Ishikawa (cell line): ENCODE measurements around the gene NTF3.

ENCODE experiments used
- CEBPB ChIP-seq: IDR thresholded peaks from 2 replicates; pipeline ENCODE4 v1.6.1; 2012
- CREB1 ChIP-seq: IDR thresholded peaks from 2 replicates; pipeline ENCODE4 v1.6.1; 2012; ENCODE audit warnings: low read depth
- EGR1 ChIP-seq: IDR thresholded peaks from 2 replicates; pipeline ENCODE4 v1.6.1; 2012
- EP300 ChIP-seq: IDR thresholded peaks from 2 replicates; pipeline ENCODE4 v1.6.1; 2012; ENCODE audit warnings: borderline replicate concordance
- FOXM1 ChIP-seq: IDR thresholded peaks from 2 replicates; pipeline ENCODE4 v1.6.1; 2012; ENCODE audit warnings: low read depth, borderline replicate concordance
- MAX ChIP-seq: IDR thresholded peaks from 2 replicates; pipeline ENCODE4 v1.6.1; 2012
- NFIC ChIP-seq: IDR thresholded peaks from 2 replicates; pipeline ENCODE4 v1.6.1; 2012
- RAD21 ChIP-seq: IDR thresholded peaks from 2 replicates; pipeline ENCODE4 v1.6.1; 2012; ENCODE audit warnings: low read depth
- REST ChIP-seq: IDR thresholded peaks from 2 replicates; pipeline ENCODE4 v1.6.1; 2012; ENCODE audit warnings: low read depth, mild to moderate bottlenecking
- TAF1 ChIP-seq: IDR thresholded peaks from 2 replicates; pipeline ENCODE4 v1.6.1; 2012; ENCODE audit warnings: low read depth, mild to moderate bottlenecking
- TCF12 ChIP-seq: IDR thresholded peaks from 2 replicates; pipeline ENCODE4 v1.6.1; 2012; ENCODE audit warnings: low read depth
- TEAD4 ChIP-seq: IDR thresholded peaks from 2 replicates; pipeline ENCODE4 v1.6.1; 2012
- YY1 ChIP-seq: IDR thresholded peaks from 2 replicates; pipeline ENCODE4 v1.6.1; 2012; ENCODE audit warnings: low read depth
- ZBTB7A ChIP-seq: IDR thresholded peaks from 2 replicates; pipeline ENCODE4 v1.6.1; 2012; ENCODE audit warnings: low read depth
- TF ChIP-seq, protein P1 (sequence below): IDR thresholded peaks from 2 replicates; pipeline ENCODE4 v1.6.1; 2012

Gene NTF3

DNA sequence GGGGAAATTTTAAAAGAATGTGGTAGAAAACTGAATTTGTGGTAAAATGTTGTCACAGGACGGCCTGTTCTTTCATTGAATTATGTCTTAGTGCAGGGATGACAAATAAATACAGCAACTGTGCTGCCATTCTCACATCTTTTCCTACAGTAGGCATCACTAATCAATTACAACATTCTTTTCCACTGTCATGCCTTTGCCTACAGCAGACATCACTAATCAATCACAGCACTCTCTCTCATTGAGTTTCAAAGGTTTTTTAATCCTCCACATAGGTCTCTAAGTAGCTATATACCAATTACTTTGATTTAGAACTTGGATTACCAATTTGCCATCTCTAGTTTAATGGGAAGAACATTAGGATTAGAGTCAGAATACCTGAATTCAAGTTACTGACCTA is 30.1 kb downstream of the NTF3 start:
- TF ChIP-seq REST (no peak), YY1 (no peak), EP300 (no peak), CREB1 (no peak), FOXM1 (no peak), MAX (no peak), TEAD4 (no peak), CEBPB (no peak), TCF12 (no peak), NFIC (no peak), EGR1 (no peak), RAD21 (no peak), TAF1 (no peak), ZBTB7A (no peak)
- TF ChIP-seq, protein P1, sequence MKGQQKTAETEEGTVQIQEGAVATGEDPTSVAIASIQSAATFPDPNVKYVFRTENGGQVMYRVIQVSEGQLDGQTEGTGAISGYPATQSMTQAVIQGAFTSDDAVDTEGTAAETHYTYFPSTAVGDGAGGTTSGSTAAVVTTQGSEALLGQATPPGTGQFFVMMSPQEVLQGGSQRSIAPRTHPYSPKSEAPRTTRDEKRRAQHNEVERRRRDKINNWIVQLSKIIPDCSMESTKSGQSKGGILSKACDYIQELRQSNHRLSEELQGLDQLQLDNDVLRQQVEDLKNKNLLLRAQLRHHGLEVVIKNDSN: no peak

GRCh38 chr12:5464096-5464495 is 32.2 kb downstream of the NTF3 start:
- no peak for TF ChIP-seq REST
- no peak for TF ChIP-seq TAF1
- TF ChIP-seq FOXM1: no peak
- TF ChIP-seq CREB1: no peak
- TF ChIP-seq, protein P1: no peak
- no peak for TF ChIP-seq RAD21
- TF ChIP-seq CEBPB: no peak
- TF ChIP-seq TCF12: no peak
- no peak for TF ChIP-seq TEAD4
- no peak for TF ChIP-seq EP300

DNA sequence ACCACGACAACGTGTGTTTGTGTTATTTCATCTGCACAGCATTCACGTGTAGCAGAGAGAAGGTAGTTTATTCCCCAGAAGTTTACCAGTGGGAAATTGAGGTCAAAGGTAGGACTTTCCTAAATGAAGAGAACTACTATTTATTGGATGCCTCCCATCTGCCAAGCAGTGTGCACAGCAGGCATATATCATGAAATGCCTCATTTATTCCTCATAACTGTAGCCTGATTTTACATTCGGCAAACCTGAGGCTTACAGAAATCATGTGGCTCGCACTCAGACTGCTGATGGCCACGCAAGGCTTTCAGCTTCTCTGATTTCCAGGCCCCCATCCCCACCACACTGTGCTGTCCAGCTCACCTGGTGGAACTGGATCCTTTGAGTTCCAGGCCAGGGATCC is 33.5 kb downstream of the NTF3 start:
- TF ChIP-seq ZBTB7A (no peak), RAD21 (no peak), YY1 (no peak), REST (no peak), MAX (no peak), NFIC (no peak), CEBPB (no peak), FOXM1 (no peak), TEAD4 (no peak), EGR1 (no peak), CREB1 (no peak), TCF12 (no peak), EP300 (no peak), TAF1 (no peak)
- TF ChIP-seq, protein P1: no peak

- no peak for TF ChIP-seq REST
- TF ChIP-seq TAF1: no peak
- no peak for TF ChIP-seq ZBTB7A
- TF ChIP-seq EP300: no peak
- TF ChIP-seq RAD21: no peak
- TF ChIP-seq FOXM1: no peak
- TF ChIP-seq YY1: no peak
- TF ChIP-seq CEBPB: no peak
- TF ChIP-seq TCF12: no peak
- TF ChIP-seq NFIC: no peak
- no peak for TF ChIP-seq MAX
- TF ChIP-seq CREB1: no peak
- no peak for TF ChIP-seq EGR1
- TF ChIP-seq, protein P1: no peak
- no peak for TF ChIP-seq TEAD4
Observed at GRCh38 chr12:5466521-5466960, 34.6 kb downstream of the NTF3 start.
